Measurements from ENCODE around the gene ZNF354B. TPM values are rescaled to one million over a fixed set of nuclear protein-coding genes. Genes with fewer than 3 reads are reported as not detected.
A peak's percentile ranks its signal among the peaks of the same experiment; 100 is the strongest.

Gene ZNF354B
- total and polyA plus RNA-seq, 2 experiments from 2014 or later = 9.0 to 12.3 TPM

DNA sequence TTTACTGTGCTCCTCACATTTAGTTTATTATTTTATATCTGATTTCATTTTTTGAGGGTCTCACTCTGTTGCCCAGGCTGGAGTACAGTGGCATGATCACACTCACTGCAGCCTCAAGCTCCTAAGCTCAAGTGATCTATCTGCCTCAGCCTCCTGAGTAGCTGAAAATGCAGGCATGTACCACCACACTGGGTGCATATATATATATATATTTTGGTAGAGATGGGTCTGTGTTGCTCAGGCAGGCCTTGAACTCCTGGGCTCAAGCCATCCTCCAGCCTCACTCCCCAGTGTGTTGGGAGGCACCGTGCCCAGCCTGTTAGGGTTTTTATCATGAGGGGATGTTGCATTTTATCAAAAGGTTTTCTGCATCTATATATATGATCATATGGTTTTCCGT is 39.8 kb upstream of the ZNF354B start:
- Mint-ChIP-seq H3K4me1 (no peaks in the 10 kb centered on the region), H3K27ac (no peak overlapping the region), H3K27me3 (ENCODE audit: insufficient read depth, low read depth, poor library complexity) (peaks cover 2% of the 10 kb centered on the region), H3K4me3 (no peak overlapping the region), H3K36me3 (ENCODE audit: low read depth) (peaks cover 17% of the 10 kb centered on the region; the same call in 2 of the 3 replicates), H3K9me3 (peaks cover 85% of the 10 kb centered on the region)
- DNase-seq (ENCODE audit: low spot score) = no peak
- Histone ChIP-seq H3K4me3 (no peak overlapping the region), H3F3A (replicated peaks; ENCODE audit: low read depth) (no peaks in the 10 kb centered on the region), H3K36me3 (ENCODE audit: insufficient read depth) (no peaks in the 10 kb centered on the region), H3K79me2 (replicated peaks; ENCODE audit: insufficient read depth) (no peaks in the 10 kb centered on the region), H2AFZ (no peak overlapping the region), H3K4me2 (no peak overlapping the region), H3K27me3 (ENCODE audit: insufficient read depth) (no peaks in the 10 kb centered on the region), H3K27ac (ENCODE audit: low read depth) (no peak overlapping the region), H3K9me2 (ENCODE audit: insufficient read depth) (no peaks in the 10 kb centered on the region), H4K20me1 (replicated peaks; ENCODE audit: insufficient read depth) (no peaks in the 10 kb centered on the region), H3K4me1 (ENCODE audit: insufficient read depth) (no peaks in the 10 kb centered on the region)
- no peak for TF ChIP-seq ZNF114 (CRISPR knock-in tag; IDR thresholded peaks at IDR 0.05)
- ATAC-seq = no peak

DNA sequence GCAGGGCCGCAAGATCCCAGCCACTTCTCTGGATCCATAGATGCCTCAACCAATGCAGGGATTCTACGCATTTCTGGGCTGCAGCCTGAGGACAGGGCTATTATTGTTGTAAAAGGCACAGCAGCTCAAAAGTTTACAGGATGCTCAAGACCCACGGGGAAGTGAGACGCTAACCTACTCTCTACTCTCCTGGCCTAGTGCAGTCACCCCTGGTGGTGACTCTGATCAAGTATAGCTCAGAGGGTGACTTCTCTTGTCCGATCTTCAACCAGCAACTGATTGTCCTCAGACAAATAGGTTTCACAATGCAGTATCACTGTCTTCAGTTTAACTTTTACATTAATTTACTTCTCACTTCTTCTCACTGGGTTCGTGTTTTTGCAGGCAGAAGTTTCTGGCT is 34.3 kb upstream of the ZNF354B start:
- no peaks in the 10 kb centered on the region for H3K79me2 ChIP-seq (replicated peaks; ENCODE audit: insufficient read depth)
- peak overlapping the region; percentile 76; the same call in 1 of the 2 replicates for H2AFZ ChIP-seq
- H3K4me3 Mint-ChIP-seq = no peak overlapping the region
- peaks cover 9% of the 10 kb centered on the region for H3K4me1 Mint-ChIP-seq
- peaks cover 79% of the 10 kb centered on the region for H3K9me3 Mint-ChIP-seq
- no peaks in the 10 kb centered on the region for H3F3A ChIP-seq (replicated peaks; ENCODE audit: low read depth)
- peaks cover 19% of the 10 kb centered on the region; the same call in 2 of the 3 replicates for H3K36me3 Mint-ChIP-seq (ENCODE audit: low read depth)
- H3K4me2 ChIP-seq = peak overlapping the region; percentile 40; the same call in 1 of the 2 replicates
- H3K9me2 ChIP-seq (ENCODE audit: insufficient read depth) = 0 out of 2 replicates have a peak, but pooled peaks cover 3% of the 10 kb centered on the region
- H3K27ac Mint-ChIP-seq = no peak overlapping the region
- H4K20me1 ChIP-seq (replicated peaks; ENCODE audit: insufficient read depth) = no peaks in the 10 kb centered on the region
- no peaks in the 10 kb centered on the region for H3K27me3 Mint-ChIP-seq (ENCODE audit: insufficient read depth, low read depth, poor library complexity)
- no peak overlapping the region for H3K4me3 ChIP-seq
- H3K36me3 ChIP-seq (ENCODE audit: insufficient read depth) = no peaks in the 10 kb centered on the region
- no peak for DNase-seq (ENCODE audit: low spot score)
- TF ChIP-seq EZH2 (IDR thresholded peaks at IDR 0.05; ENCODE audit: low read depth, unreplicated experiment) (no peak), NANOG (IDR thresholded peaks at IDR 0.05; ENCODE audit: borderline replicate concordance) (no peak)
- TF ChIP-seq, protein P1, sequence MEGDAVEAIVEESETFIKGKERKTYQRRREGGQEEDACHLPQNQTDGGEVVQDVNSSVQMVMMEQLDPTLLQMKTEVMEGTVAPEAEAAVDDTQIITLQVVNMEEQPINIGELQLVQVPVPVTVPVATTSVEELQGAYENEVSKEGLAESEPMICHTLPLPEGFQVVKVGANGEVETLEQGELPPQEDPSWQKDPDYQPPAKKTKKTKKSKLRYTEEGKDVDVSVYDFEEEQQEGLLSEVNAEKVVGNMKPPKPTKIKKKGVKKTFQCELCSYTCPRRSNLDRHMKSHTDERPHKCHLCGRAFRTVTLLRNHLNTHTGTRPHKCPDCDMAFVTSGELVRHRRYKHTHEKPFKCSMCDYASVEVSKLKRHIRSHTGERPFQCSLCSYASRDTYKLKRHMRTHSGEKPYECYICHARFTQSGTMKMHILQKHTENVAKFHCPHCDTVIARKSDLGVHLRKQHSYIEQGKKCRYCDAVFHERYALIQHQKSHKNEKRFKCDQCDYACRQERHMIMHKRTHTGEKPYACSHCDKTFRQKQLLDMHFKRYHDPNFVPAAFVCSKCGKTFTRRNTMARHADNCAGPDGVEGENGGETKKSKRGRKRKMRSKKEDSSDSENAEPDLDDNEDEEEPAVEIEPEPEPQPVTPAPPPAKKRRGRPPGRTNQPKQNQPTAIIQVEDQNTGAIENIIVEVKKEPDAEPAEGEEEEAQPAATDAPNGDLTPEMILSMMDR (conservative IDR thresholded peaks at IDR 0.05; ENCODE audit: low read depth in 2 of 2) = 0 out of 4 replicates have a peak, but pooled peaks of 1 of the 2 experiments have one; percentile 26
- ATAC-seq = peak; percentile 61
- peaks cover 19% of the 10 kb centered on the region for H3K4me1 ChIP-seq (ENCODE audit: insufficient read depth)
- H3K27me3 ChIP-seq (ENCODE audit: insufficient read depth) = no peaks in the 10 kb centered on the region
- peak overlapping the region; percentile 80; the same call in 1 of the 2 replicates for H3K27ac ChIP-seq (ENCODE audit: low read depth)

DNA sequence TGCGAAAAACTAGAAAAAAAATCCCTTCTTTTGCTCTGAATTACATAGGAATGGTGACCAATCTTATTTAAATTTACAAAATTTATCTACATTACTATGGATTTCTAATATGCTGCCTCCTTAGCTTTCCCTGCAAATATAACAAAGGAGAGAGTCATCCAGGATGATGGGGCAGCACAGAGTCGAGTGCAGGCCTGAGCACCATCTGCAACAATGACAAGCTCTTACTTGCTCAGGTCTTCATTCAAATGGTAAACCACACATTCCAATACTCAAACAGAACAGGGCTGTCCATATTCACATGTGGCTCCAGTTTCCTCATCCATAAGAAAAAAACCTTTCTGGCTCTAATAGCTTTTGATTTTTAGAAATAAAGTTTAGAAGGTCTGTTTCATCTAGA is 33.5 kb upstream of the ZNF354B start:
- Mint-ChIP-seq H3K36me3 (ENCODE audit: low read depth) (peaks cover 16% of the 10 kb centered on the region; the same call in 2 of the 3 replicates), H3K27ac (peak overlapping the region; percentile 62; the same call in 1 of the 2 replicates), H3K4me1 (peaks cover 9% of the 10 kb centered on the region), H3K4me3 (no peak overlapping the region), H3K9me3 (peaks cover 80% of the 10 kb centered on the region), H3K27me3 (ENCODE audit: insufficient read depth, low read depth, poor library complexity) (no peaks in the 10 kb centered on the region)
- Histone ChIP-seq H4K20me1 (replicated peaks; ENCODE audit: insufficient read depth) (no peaks in the 10 kb centered on the region), H3K27ac (ENCODE audit: low read depth) (peak overlapping the region; percentile 80), H2AFZ (no peak overlapping the region), H3F3A (replicated peaks; ENCODE audit: low read depth) (no peaks in the 10 kb centered on the region), H3K79me2 (replicated peaks; ENCODE audit: insufficient read depth) (no peaks in the 10 kb centered on the region), H3K4me3 (no peak overlapping the region), H3K9me2 (ENCODE audit: insufficient read depth) (0 out of 2 replicates have a peak, but pooled peaks cover 3% of the 10 kb centered on the region), H3K4me2 (peak overlapping the region; percentile 33; the same call in 1 of the 2 replicates), H3K27me3 (ENCODE audit: insufficient read depth) (no peaks in the 10 kb centered on the region), H3K4me1 (ENCODE audit: insufficient read depth) (peaks cover 19% of the 10 kb centered on the region), H3K36me3 (ENCODE audit: insufficient read depth) (no peaks in the 10 kb centered on the region)
- DNase-seq (ENCODE audit: low spot score) (peak; percentile 60), ATAC-seq (peak; percentile 90)
- TF ChIP-seq, protein P2, sequence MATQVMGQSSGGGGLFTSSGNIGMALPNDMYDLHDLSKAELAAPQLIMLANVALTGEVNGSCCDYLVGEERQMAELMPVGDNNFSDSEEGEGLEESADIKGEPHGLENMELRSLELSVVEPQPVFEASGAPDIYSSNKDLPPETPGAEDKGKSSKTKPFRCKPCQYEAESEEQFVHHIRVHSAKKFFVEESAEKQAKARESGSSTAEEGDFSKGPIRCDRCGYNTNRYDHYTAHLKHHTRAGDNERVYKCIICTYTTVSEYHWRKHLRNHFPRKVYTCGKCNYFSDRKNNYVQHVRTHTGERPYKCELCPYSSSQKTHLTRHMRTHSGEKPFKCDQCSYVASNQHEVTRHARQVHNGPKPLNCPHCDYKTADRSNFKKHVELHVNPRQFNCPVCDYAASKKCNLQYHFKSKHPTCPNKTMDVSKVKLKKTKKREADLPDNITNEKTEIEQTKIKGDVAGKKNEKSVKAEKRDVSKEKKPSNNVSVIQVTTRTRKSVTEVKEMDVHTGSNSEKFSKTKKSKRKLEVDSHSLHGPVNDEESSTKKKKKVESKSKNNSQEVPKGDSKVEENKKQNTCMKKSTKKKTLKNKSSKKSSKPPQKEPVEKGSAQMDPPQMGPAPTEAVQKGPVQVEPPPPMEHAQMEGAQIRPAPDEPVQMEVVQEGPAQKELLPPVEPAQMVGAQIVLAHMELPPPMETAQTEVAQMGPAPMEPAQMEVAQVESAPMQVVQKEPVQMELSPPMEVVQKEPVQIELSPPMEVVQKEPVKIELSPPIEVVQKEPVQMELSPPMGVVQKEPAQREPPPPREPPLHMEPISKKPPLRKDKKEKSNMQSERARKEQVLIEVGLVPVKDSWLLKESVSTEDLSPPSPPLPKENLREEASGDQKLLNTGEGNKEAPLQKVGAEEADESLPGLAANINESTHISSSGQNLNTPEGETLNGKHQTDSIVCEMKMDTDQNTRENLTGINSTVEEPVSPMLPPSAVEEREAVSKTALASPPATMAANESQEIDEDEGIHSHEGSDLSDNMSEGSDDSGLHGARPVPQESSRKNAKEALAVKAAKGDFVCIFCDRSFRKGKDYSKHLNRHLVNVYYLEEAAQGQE (IDR thresholded peaks at IDR 0.05; ENCODE audit: unreplicated experiment) = no peak
- TF ChIP-seq NANOG (IDR thresholded peaks at IDR 0.05; ENCODE audit: borderline replicate concordance) = no peak
- no peak for TF ChIP-seq EZH2phosphoT487 (IDR thresholded peaks at IDR 0.05; ENCODE audit: unreplicated experiment)
- TF ChIP-seq EZH2 (IDR thresholded peaks at IDR 0.05; ENCODE audit: low read depth, unreplicated experiment) = no peak
- no peak for TF ChIP-seq JUNB (IDR thresholded peaks at IDR 0.05; ENCODE audit: unreplicated experiment)
- no peak for TF ChIP-seq ZNF114 (CRISPR knock-in tag; IDR thresholded peaks at IDR 0.05)
- TF ChIP-seq CREB1 (CRISPR knock-in tag; IDR thresholded peaks at IDR 0.05; ENCODE audit: low read depth) = no peak

All from GM23338 (cell line).